ENCODE results near the gene FAM210B.
"Not testable (repeated sequence)": the region's sequence is repeated elsewhere in the genome, so short reads cannot be mapped to it uniquely, and the experiment has no call there.

The FAM210B gene

DNA sequence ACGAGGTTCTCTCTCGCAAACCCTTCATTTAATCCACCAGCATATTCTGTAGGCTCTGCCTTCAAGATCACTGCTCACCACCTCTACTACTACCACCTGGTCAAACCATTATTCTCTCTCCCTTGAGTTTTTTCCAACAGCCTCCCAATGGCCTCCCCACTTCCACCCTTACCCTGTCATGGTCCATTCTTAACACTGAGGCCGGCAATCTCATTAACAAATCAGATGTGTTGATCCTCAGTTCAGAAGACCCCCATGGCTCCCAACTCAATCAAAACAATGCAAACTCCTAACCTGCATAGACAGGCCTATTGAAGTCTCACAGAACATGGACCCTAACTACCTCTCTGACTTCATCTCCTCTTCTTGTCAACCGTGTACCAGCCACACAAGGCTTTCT lies 31.0 kb downstream of the FAM210B start:
- Histone ChIP-seq H3K4me1 (ENCODE audit: control insufficient read depth in 2 of 2, insufficient read depth in 2 of 2, low read length in 2 of 2) (peaks cover 17 to 18% of the 10 kb centered on the region in 2 donors), H3K27ac (ENCODE audit: low read depth in 2 of 2, low read length in 2 of 2) (no peak overlapping the region), H3K9ac (ENCODE audit: low read depth in 1 of 2, low read length in 2 of 2) (no peak overlapping the region)

DNA sequence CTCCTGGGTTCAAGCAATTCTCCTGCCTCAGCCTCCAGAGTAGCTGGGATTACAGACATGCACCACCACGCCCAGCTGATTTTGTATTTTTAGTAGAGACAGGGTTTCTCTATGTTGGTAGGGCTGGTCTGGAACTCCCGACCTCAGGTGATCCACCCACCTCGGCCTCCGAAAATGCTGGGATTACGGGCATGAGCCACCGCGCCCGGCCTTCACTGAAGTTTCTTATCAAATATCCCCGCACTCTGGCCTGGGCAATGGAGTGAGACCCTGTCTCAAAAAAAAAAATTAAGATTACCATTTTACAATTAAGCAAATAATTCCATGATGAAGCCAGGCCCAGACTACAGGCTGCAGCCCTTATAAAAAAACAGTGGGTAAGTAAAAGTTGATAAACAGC lies 31.6 kb downstream of the FAM210B start:
- peaks cover 7 to 14% of the 10 kb centered on the region in 2 donors for H3K36me3 ChIP-seq (ENCODE audit: control insufficient read depth in 2 of 2, insufficient read depth in 2 of 2, low read length in 2 of 2)
- not testable (repeated sequence) for H3K27me3 ChIP-seq (ENCODE audit: control insufficient read depth in 2 of 2, insufficient read depth in 2 of 2, low read length in 2 of 2); H3K27ac ChIP-seq (ENCODE audit: low read depth in 2 of 2, low read length in 2 of 2); H3K9me3 ChIP-seq (ENCODE audit: control insufficient read depth in 2 of 2, low read length in 2 of 2); H3K9ac ChIP-seq (ENCODE audit: low read depth in 1 of 2, low read length in 2 of 2)
- H3K4me3 ChIP-seq (ENCODE audit: low read length in 2 of 2): peak overlapping the region in 1 of 2 donors; percentile 99
- H3K4me1 ChIP-seq (ENCODE audit: control insufficient read depth in 2 of 2, insufficient read depth in 2 of 2, low read length in 2 of 2): peaks cover 17 to 18% of the 10 kb centered on the region in 2 donors

More for the DNA sequence above, 31.0 kb downstream of the FAM210B start:
- Histone ChIP-seq H3K9me3 (ENCODE audit: control insufficient read depth in 2 of 2, low read length in 2 of 2) (no peaks in the 10 kb centered on the region), H3K36me3 (ENCODE audit: control insufficient read depth in 2 of 2, insufficient read depth in 2 of 2, low read length in 2 of 2) (peaks cover 7 to 11% of the 10 kb centered on the region in 2 donors), H3K27me3 (ENCODE audit: control insufficient read depth in 2 of 2, insufficient read depth in 2 of 2, low read length in 2 of 2) (no peaks in the 10 kb centered on the region), H3K4me3 (ENCODE audit: low read length in 2 of 2) (no peak overlapping the region)

DNA sequence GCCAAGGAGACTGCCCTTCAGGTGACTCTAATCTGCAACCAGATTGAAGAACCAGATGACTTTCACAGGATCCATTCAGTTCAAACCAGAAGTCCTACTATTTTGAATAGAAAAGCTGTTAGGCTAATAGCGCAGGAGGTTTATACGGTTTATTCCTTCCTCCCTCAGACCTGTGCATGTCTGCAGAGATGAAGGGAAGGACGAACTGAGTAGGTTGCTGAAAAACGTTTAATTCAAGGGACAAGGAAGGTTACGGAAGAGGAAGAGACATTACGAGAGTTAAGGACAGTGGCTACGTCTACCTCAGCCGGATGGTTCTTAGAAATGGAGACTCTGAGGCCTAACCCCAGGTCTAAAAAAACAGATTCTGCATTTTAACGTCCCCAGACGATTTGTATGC lies 32.3 kb downstream of the FAM210B start:
- H3K9ac ChIP-seq (ENCODE audit: low read depth in 1 of 2, low read length in 2 of 2): peak overlapping the region; percentile 64 to 88
- peak overlapping the region; percentile 99 to 100 for H3K4me3 ChIP-seq (ENCODE audit: low read length in 2 of 2)
- no peaks in the 10 kb centered on the region for H3K27me3 ChIP-seq (ENCODE audit: control insufficient read depth in 2 of 2, insufficient read depth in 2 of 2, low read length in 2 of 2)
- H3K36me3 ChIP-seq (ENCODE audit: control insufficient read depth in 2 of 2, insufficient read depth in 2 of 2, low read length in 2 of 2): peaks cover 12 to 16% of the 10 kb centered on the region in 2 donors
- peak overlapping the region in 1 of 2 donors; percentile 91 for H3K27ac ChIP-seq (ENCODE audit: low read depth in 2 of 2, low read length in 2 of 2)
- peaks cover 17 to 18% of the 10 kb centered on the region in 2 donors for H3K4me1 ChIP-seq (ENCODE audit: control insufficient read depth in 2 of 2, insufficient read depth in 2 of 2, low read length in 2 of 2)
- H3K9me3 ChIP-seq (ENCODE audit: control insufficient read depth in 2 of 2, low read length in 2 of 2): no peaks in the 10 kb centered on the region

DNA sequence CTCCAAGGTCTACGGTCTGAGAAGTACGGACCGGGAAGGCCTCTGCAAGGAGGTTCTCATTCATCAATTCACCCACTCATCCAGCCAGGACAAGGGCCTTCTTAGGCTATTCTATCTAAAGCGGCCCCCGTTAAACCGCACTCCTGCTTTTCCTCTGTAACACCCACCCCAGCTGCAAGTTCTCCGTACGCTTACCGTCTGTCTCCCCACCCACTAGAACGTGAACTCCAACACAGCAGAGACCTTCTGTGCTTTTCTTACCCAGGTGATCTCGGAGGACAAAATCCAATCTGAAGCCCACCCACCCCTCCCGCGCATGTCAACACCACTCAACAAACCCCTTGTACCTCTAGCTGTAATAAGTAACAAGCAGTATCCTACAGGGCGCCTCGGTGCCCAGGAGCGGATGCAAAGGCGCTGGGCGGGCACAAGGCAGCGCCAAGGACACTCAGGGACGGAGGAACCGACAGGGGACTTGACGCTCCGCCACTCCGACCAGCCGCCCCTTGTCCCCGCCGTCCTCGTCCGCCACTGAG lies 32.9 kb downstream of the FAM210B start:
- Histone ChIP-seq H3K4me1 (ENCODE audit: control insufficient read depth in 2 of 2, insufficient read depth in 2 of 2, low read length in 2 of 2) (peaks cover 17 to 18% of the 10 kb centered on the region in 2 donors), H3K9me3 (ENCODE audit: control insufficient read depth in 2 of 2, low read length in 2 of 2) (no peaks in the 10 kb centered on the region), H3K27me3 (ENCODE audit: control insufficient read depth in 2 of 2, insufficient read depth in 2 of 2, low read length in 2 of 2) (no peaks in the 10 kb centered on the region), H3K27ac (ENCODE audit: low read depth in 2 of 2, low read length in 2 of 2) (peak overlapping the region; percentile 90 to 91), H3K9ac (ENCODE audit: low read depth in 1 of 2, low read length in 2 of 2) (peak overlapping the region; percentile 88 to 95), H3K4me3 (ENCODE audit: low read length in 2 of 2) (peak overlapping the region; percentile 99 to 100), H3K36me3 (ENCODE audit: control insufficient read depth in 2 of 2, insufficient read depth in 2 of 2, low read length in 2 of 2) (peaks cover 15 to 19% of the 10 kb centered on the region in 2 donors)

DNA sequence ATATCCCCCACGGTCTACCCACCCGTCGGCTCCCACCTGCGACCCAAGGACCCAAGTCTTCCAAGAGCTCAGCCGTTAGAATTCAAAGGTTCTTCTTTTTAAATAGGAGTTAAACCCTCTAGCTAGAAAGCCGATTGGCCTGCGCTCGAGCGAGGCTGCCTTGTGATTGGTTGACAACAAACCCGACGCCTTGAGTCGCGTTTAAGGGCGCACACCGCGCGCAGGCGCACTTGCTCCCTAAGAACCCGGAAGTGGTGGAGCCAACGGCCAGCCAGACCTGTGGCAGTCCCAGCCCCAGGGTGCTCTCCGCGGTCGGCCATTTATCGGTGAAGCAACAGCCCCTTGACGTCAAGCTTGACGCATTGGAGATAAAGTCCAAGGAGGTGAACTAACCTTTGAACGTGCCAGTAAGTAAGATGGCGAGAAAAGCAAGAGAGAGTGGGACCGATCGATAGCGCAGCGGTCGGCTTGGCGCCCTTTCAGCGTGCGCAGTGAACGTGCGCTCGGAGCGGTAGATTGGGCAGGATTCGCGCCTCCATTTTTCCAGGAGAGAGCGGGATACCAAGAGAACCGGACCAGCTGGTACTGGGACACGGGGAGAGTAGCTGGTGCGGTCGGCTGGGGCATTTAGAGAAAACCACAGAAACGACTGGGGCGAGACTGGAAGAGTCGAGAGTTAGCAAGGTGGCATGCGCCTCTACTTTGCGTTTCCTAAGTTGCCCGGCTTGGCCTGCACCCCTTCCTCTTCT lies 33.5 kb downstream of the FAM210B start, which contains the start of the genes AURKA and CSTF1:
TSS of gene AURKA (minus strand) at position 84 of the 749 bp plus-strand sequence. CDS start 4,018 bp downstream, outside the sequence.
TSS of gene CSTF1 (plus strand) at position 514 of the 749 bp plus-strand sequence. CDS start 2,908 bp downstream, outside the sequence.
- peak within 1 kb of the TSS; percentile 99 to 100 for H3K4me3 ChIP-seq (ENCODE audit: low read length in 2 of 2)
- H3K36me3 ChIP-seq (ENCODE audit: control insufficient read depth in 2 of 2, insufficient read depth in 2 of 2, low read length in 2 of 2): peaks cover 21 to 24% of the 10 kb centered on the region in 2 donors
- peaks cover 17 to 18% of the 10 kb centered on the region in 2 donors for H3K4me1 ChIP-seq (ENCODE audit: control insufficient read depth in 2 of 2, insufficient read depth in 2 of 2, low read length in 2 of 2)
- no peaks in the 10 kb centered on the region for H3K27me3 ChIP-seq (ENCODE audit: control insufficient read depth in 2 of 2, insufficient read depth in 2 of 2, low read length in 2 of 2)
- H3K27ac ChIP-seq (ENCODE audit: low read depth in 2 of 2, low read length in 2 of 2): peak within 1 kb of the TSS; percentile 90 to 91
- H3K9ac ChIP-seq (ENCODE audit: low read depth in 1 of 2, low read length in 2 of 2): peak within 1 kb of the TSS; percentile 88 to 95
- no peaks in the 10 kb centered on the region for H3K9me3 ChIP-seq (ENCODE audit: control insufficient read depth in 2 of 2, low read length in 2 of 2)

DNA sequence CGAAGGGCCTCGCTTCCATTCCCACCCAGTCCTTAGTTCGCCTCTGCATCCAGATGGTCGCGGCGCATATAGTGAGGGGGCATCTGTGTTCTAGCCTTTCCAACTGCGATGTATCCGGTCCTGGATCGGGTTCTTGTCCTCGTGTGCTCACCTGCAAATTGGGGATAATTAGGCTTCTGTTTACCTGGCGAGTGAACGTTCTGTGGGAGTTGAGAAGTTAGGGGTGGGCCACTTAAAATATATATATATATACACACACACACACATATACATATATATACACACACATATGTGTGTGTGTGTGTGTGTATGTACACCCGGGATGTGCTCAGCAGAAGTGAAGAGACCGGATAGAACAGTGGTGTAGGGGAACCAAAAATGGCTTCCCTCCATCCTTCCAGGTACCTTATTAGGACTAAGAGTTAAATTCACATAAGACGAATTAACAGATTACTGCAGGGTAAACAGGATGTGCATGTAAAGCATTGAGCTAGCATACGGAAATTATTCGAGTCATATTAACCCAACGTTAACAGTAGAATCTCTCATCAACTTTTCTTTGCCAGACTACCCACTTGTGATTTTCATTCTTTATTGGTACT lies 34.2 kb downstream of the FAM210B start:
- peaks cover 17 to 18% of the 10 kb centered on the region in 2 donors for H3K4me1 ChIP-seq (ENCODE audit: control insufficient read depth in 2 of 2, insufficient read depth in 2 of 2, low read length in 2 of 2)
- no peaks in the 10 kb centered on the region for H3K9me3 ChIP-seq (ENCODE audit: control insufficient read depth in 2 of 2, low read length in 2 of 2)
- H3K4me3 ChIP-seq (ENCODE audit: low read length in 2 of 2): peak overlapping the region; percentile 99 to 100
- no peaks in the 10 kb centered on the region for H3K27me3 ChIP-seq (ENCODE audit: control insufficient read depth in 2 of 2, insufficient read depth in 2 of 2, low read length in 2 of 2)
- H3K36me3 ChIP-seq (ENCODE audit: control insufficient read depth in 2 of 2, insufficient read depth in 2 of 2, low read length in 2 of 2): peaks cover 28 to 31% of the 10 kb centered on the region in 2 donors
- H3K9ac ChIP-seq (ENCODE audit: low read depth in 1 of 2, low read length in 2 of 2): peak overlapping the region; percentile 88 to 95
- peak overlapping the region; percentile 90 to 91 for H3K27ac ChIP-seq (ENCODE audit: low read depth in 2 of 2, low read length in 2 of 2)

DNA sequence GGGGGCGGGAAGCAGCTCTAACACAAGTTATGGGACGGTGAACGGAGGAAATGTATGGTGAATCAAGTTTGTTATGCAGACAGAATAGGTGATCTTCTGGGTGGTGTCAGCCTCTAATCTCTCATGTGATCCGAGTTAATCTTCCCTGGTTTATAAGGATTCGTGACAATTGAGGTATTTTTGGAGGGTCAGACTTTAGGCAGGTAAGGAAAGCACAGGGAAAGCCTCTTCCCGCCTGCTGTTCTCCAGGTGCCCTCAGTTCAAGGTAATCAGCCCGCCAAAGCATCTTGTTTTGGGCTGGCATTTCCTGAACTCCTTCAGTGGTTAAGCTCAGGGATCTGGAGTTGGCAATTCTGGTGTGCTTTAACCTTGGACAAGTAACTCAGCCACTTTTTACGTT lies 34.9 kb downstream of the FAM210B start:
- Histone ChIP-seq H3K9ac (ENCODE audit: low read depth in 1 of 2, low read length in 2 of 2) (no peak overlapping the region), H3K9me3 (ENCODE audit: control insufficient read depth in 2 of 2, low read length in 2 of 2) (no peaks in the 10 kb centered on the region), H3K36me3 (ENCODE audit: control insufficient read depth in 2 of 2, insufficient read depth in 2 of 2, low read length in 2 of 2) (peaks cover 34 to 37% of the 10 kb centered on the region in 2 donors), H3K27me3 (ENCODE audit: control insufficient read depth in 2 of 2, insufficient read depth in 2 of 2, low read length in 2 of 2) (no peaks in the 10 kb centered on the region), H3K4me3 (ENCODE audit: low read length in 2 of 2) (peak overlapping the region; percentile 99 to 100), H3K4me1 (ENCODE audit: control insufficient read depth in 2 of 2, insufficient read depth in 2 of 2, low read length in 2 of 2) (peaks cover 17 to 18% of the 10 kb centered on the region in 2 donors), H3K27ac (ENCODE audit: low read depth in 2 of 2, low read length in 2 of 2) (no peak overlapping the region)

DNA sequence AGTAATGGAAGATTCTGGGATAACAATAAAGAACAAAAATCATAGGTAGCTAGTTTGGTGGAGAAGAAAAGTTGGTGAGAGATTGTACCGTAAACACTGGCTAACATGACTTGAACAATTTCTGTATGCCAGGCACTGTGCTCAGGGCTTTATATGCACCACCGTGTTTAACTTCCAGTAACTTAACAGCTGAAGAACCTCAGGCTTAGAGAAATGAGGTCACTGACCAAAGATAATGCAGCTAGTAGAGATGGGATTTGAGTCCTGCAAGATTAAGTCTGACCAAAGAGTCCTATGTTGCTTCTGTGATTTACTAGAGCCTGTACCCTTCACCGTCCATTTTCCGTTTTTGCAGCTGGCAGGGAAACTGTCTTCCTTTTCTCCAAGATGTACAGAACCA lies 36.4 kb downstream of the FAM210B start:
- Histone ChIP-seq H3K9me3 (ENCODE audit: control insufficient read depth in 2 of 2, low read length in 2 of 2) (no peaks in the 10 kb centered on the region), H3K9ac (ENCODE audit: low read depth in 1 of 2, low read length in 2 of 2) (no peak overlapping the region), H3K27ac (ENCODE audit: low read depth in 2 of 2, low read length in 2 of 2) (no peak overlapping the region), H3K36me3 (ENCODE audit: control insufficient read depth in 2 of 2, insufficient read depth in 2 of 2, low read length in 2 of 2) (peaks cover 43 to 49% of the 10 kb centered on the region in 2 donors), H3K27me3 (ENCODE audit: control insufficient read depth in 2 of 2, insufficient read depth in 2 of 2, low read length in 2 of 2) (no peaks in the 10 kb centered on the region), H3K4me3 (ENCODE audit: low read length in 2 of 2) (no peak overlapping the region), H3K4me1 (ENCODE audit: control insufficient read depth in 2 of 2, insufficient read depth in 2 of 2, low read length in 2 of 2) (peaks cover 17 to 18% of the 10 kb centered on the region in 2 donors)

DNA sequence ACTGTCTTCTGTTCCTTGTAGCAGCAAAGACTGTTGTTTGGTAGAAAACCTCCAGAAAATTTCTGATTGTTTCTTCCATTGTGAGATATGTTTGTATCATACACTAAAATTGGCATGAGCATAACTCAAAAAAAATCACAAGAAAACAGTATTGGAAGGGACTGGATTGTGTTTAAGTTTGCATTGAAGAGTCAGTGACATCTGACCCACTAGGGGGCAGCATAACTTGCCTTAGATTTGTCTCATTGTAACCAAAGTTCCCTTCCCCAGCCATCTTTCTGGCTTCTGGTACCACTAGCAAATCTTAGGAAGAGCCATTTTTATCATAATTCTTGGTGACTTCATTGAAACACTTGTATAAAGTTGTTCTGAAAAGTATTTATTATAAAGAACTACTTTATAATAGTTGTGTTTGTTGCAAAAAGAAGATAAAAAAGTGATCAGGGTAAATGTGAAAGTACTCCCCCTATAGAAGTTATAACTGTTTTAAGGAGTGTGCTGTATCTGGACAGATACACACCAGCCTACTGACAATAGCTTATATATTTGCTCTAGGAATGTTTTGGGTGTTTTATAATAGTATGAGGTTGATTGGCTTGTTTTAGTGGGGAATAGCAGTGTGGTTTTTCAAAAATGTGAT lies 41.3 kb downstream of the FAM210B start:
- Histone ChIP-seq H3K9ac (ENCODE audit: low read depth in 1 of 2, low read length in 2 of 2) (no peak overlapping the region), H3K9me3 (ENCODE audit: control insufficient read depth in 2 of 2, low read length in 2 of 2) (no peaks in the 10 kb centered on the region), H3K27me3 (ENCODE audit: control insufficient read depth in 2 of 2, insufficient read depth in 2 of 2, low read length in 2 of 2) (no peaks in the 10 kb centered on the region), H3K27ac (ENCODE audit: low read depth in 2 of 2, low read length in 2 of 2) (no peak overlapping the region), H3K36me3 (ENCODE audit: control insufficient read depth in 2 of 2, insufficient read depth in 2 of 2, low read length in 2 of 2) (peaks cover 65 to 75% of the 10 kb centered on the region in 2 donors), H3K4me1 (ENCODE audit: control insufficient read depth in 2 of 2, insufficient read depth in 2 of 2, low read length in 2 of 2) (no peaks in the 10 kb centered on the region), H3K4me3 (ENCODE audit: low read length in 2 of 2) (no peak overlapping the region)

All from mucosa of rectum (tissue), 2 donors.